Progenitor cell of endocrine pancreas (in vitro differentiated cells): Measurements from ENCODE around the gene SRD5A1. TPM values are rescaled to one million over a fixed set of nuclear protein-coding genes. Genes with fewer than 3 reads are reported as not detected.

ENCODE experiments used
- DNase-seq: peaks from one replicate; pipeline ENCODE4 v3.0.0; 2021; ENCODE audit warnings: low spot score; ENCODE audit not compliant: unreplicated experiment
- H3K27ac Mint-ChIP-seq: 2 replicates; pipeline ENCODE4 v1.8.0; 2021; ENCODE audit warnings: mild to moderate bottlenecking, moderate library complexity, mixed read lengths
- H3K27me3 Mint-ChIP-seq: 2 replicates; pipeline ENCODE4 v1.8.0; 2021; ENCODE audit warnings: mixed read lengths
- H3K36me3 Mint-ChIP-seq: 2 replicates; pipeline ENCODE4 v1.8.0; 2022; ENCODE audit warnings: mixed read lengths; ENCODE audit not compliant: insufficient read depth
- H3K4me1 Mint-ChIP-seq: 2 replicates; pipeline ENCODE4 v1.8.0; 2021; ENCODE audit warnings: low read depth, mixed read lengths
- H3K4me3 Mint-ChIP-seq: 2 replicates; pipeline ENCODE4 v1.8.0; 2021; ENCODE audit warnings: low read depth, mild to moderate bottlenecking, moderate library complexity, mixed read lengths
- H3K9me3 Mint-ChIP-seq: 2 replicates; pipeline ENCODE4 v1.8.0; 2021; ENCODE audit warnings: low read depth, mixed read lengths
- CTCF ChIP-seq: fragments of 200-600 bp; sonication (generic); IDR thresholded peaks from one replicate; pipeline ENCODE4 v1.5.0; 2021; ENCODE audit warnings: antibody characterized with exemption, mild to moderate bottlenecking; ENCODE audit not compliant: unreplicated experiment
- total RNA-seq: library from RNA; stranded (reverse); gene quantifications from 2 replicates; pipeline ENCODE4 v1.2.1, GENCODE V29; 2021

Gene SRD5A1
- total RNA-seq, 1 donor from 2014 or later = 24.8 TPM

GRCh38 chr5:6652025-6652424 is 18.8 kb downstream of the SRD5A1 start:
- peaks cover 25% of the 10 kb centered on the region for H3K36me3 Mint-ChIP-seq
- no peak for TF ChIP-seq CTCF
- no peak for DNase-seq
- no peak overlapping the region for H3K27ac Mint-ChIP-seq
- H3K4me1 Mint-ChIP-seq = peaks cover under 1% of the 10 kb centered on the region
- H3K27me3 Mint-ChIP-seq = no peaks in the 10 kb centered on the region
- H3K9me3 Mint-ChIP-seq = peaks cover 10% of the 10 kb centered on the region
- no peak overlapping the region for H3K4me3 Mint-ChIP-seq

- Mint-ChIP-seq H3K9me3 (no peaks in the 10 kb centered on the region), H3K4me3 (no peak overlapping the region)
Measured at GRCh38 chr5:6655432-6655831, 22.2 kb downstream of the SRD5A1 start.

GRCh38 chr5:6656680-6657079 is 23.4 kb downstream of the SRD5A1 start:
- no peaks in the 10 kb centered on the region for H3K27me3 Mint-ChIP-seq
- no peaks in the 10 kb centered on the region for H3K9me3 Mint-ChIP-seq
- no peak overlapping the region for H3K27ac Mint-ChIP-seq

More at GRCh38 chr5:6655432-6655831, 22.2 kb downstream of the SRD5A1 start:
- Mint-ChIP-seq H3K36me3 (peaks cover 27% of the 10 kb centered on the region), H3K27ac (no peak overlapping the region), H3K4me1 (no peaks in the 10 kb centered on the region), H3K27me3 (no peaks in the 10 kb centered on the region)
- TF ChIP-seq CTCF = no peak
- DNase-seq = no peak

GRCh38 chr5:6659941-6660684 is 26.9 kb downstream of the SRD5A1 start:
- TF ChIP-seq CTCF = no peak
- H3K4me3 Mint-ChIP-seq = no peak overlapping the region
- no peak for DNase-seq
- no peaks in the 10 kb centered on the region for H3K9me3 Mint-ChIP-seq
- peaks cover 23% of the 10 kb centered on the region for H3K36me3 Mint-ChIP-seq
- H3K27ac Mint-ChIP-seq = no peak overlapping the region
- H3K4me1 Mint-ChIP-seq = no peaks in the 10 kb centered on the region
- H3K27me3 Mint-ChIP-seq = no peaks in the 10 kb centered on the region

More at GRCh38 chr5:6656680-6657079, 23.4 kb downstream of the SRD5A1 start:
- Mint-ChIP-seq H3K36me3 (peaks cover 27% of the 10 kb centered on the region), H3K4me1 (no peaks in the 10 kb centered on the region), H3K4me3 (no peak overlapping the region)
- no peak for TF ChIP-seq CTCF
- DNase-seq = no peak

GRCh38 chr5:6660688-6661087 is 27.4 kb downstream of the SRD5A1 start:
- Mint-ChIP-seq H3K36me3 (peaks cover 17% of the 10 kb centered on the region), H3K27ac (no peak overlapping the region), H3K4me1 (no peaks in the 10 kb centered on the region), H3K4me3 (no peak overlapping the region), H3K9me3 (no peaks in the 10 kb centered on the region), H3K27me3 (no peaks in the 10 kb centered on the region)
- TF ChIP-seq CTCF = no peak
- DNase-seq = no peak
